ENCODE measurements around the gene GDPGP1.

- TF ChIP-seq, protein P1, sequence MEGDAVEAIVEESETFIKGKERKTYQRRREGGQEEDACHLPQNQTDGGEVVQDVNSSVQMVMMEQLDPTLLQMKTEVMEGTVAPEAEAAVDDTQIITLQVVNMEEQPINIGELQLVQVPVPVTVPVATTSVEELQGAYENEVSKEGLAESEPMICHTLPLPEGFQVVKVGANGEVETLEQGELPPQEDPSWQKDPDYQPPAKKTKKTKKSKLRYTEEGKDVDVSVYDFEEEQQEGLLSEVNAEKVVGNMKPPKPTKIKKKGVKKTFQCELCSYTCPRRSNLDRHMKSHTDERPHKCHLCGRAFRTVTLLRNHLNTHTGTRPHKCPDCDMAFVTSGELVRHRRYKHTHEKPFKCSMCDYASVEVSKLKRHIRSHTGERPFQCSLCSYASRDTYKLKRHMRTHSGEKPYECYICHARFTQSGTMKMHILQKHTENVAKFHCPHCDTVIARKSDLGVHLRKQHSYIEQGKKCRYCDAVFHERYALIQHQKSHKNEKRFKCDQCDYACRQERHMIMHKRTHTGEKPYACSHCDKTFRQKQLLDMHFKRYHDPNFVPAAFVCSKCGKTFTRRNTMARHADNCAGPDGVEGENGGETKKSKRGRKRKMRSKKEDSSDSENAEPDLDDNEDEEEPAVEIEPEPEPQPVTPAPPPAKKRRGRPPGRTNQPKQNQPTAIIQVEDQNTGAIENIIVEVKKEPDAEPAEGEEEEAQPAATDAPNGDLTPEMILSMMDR (conservative IDR thresholded peaks at IDR 0.05; ENCODE audit: low read depth in 2 of 2): no peak
- TF ChIP-seq STAT1 (IDR thresholded peaks at IDR 0.05; ENCODE audit: unreplicated experiment) (no peak), REST (IDR thresholded peaks at IDR 0.05; ENCODE audit: unreplicated experiment) (no peak), ETS1 (IDR thresholded peaks at IDR 0.05) (no peak)
Observed at GRCh38 chr15:90239371-90239770, 5.4 kb downstream of the GDPGP1 start.
